ENCODE results near the gene ZBTB9. TPM values are rescaled to one million over a fixed set of nuclear protein-coding genes. Genes with fewer than 3 reads are reported as not detected.

ZBTB9 gene
- polyA plus RNA-seq, 3 donors: 0.42 to 2.0 (median 1.1) TPM

- intact Hi-C loops (cut with micrococcal nuclease): no loop called here
- Histone ChIP-seq H3K9me3 (replicated peaks in 1 of 2; ENCODE audit: control insufficient read depth in 1 of 2, insufficient read depth in 1 of 2, low read length in 2 of 2) (no peaks in the 10 kb centered on the region), H3K36me3 (replicated peaks in 1 of 2; ENCODE audit: control insufficient read depth in 1 of 2, insufficient read depth in 2 of 2, low read length in 2 of 2) (peaks cover 0 to 3% of the 10 kb centered on the region in 2 donors), H3K27me3 (ENCODE audit: control insufficient read depth in 2 of 2, insufficient read depth in 2 of 2, low read length in 2 of 2) (no peaks in the 10 kb centered on the region), H3K4me3 (replicated peaks in 1 of 3; ENCODE audit: low read depth in 2 of 3, low read length in 3 of 3) (peak overlapping the region in 1 of 3 experiments; percentile 32), H3K4me2 (replicated peaks; ENCODE audit: extremely low read depth, low read length, poor library complexity, severe bottlenecking) (peak overlapping the region; percentile 39), H3K4me1 (ENCODE audit: control insufficient read depth in 1 of 2, insufficient read depth in 2 of 2, low read length in 2 of 2) (peaks cover 74 to 81% of the 10 kb centered on the region in 2 donors), H3K27ac (ENCODE audit: low read depth in 1 of 2, low read length in 2 of 2) (peak overlapping the region; percentile 89 to 90), H2AFZ (ENCODE audit: insufficient read depth, low read depth, low read length, poor library complexity, severe bottlenecking) (no peak overlapping the region), H4K20me1 (ENCODE audit: insufficient read depth, low read length) (no peaks in the 10 kb centered on the region), H3K79me2 (ENCODE audit: insufficient read depth, low read length) (peaks cover 23% of the 10 kb centered on the region), H3K9ac (ENCODE audit: insufficient read depth, low read length, poor library complexity, severe bottlenecking) (peak overlapping the region; percentile 6)
- DNase-seq: no peak
- Mint-ChIP-seq H3K9me3 (peaks cover 0 to 2% (median 0%) of the 10 kb centered on the region in 7 donors), H3K27ac (peak overlapping the region; percentile 90 to 97 (median 95)), H3K4me3 (peak overlapping the region in 1 of 2 donors; percentile 34), H3K36me3 (peaks cover 37 to 38% of the 10 kb centered on the region in 2 donors), H3K4me1 (peaks cover 74% of the 10 kb centered on the region), H3K27me3 (ENCODE audit: low read depth in 3 of 3) (peaks cover 0 to 4% (median 2%) of the 10 kb centered on the region in 3 donors)
- 98% methylated on average over 10 of the region's 10 CpGs for WGBS (ENCODE audit: insufficient coverage)
- no peak for TF ChIP-seq CTCF (IDR thresholded peaks at IDR 0.05)
Measured at GRCh38 chr6:33446356-33446755, 8.0 kb upstream of the ZBTB9 start.

GRCh38 chr6:33450434-33450833 lies 3.9 kb upstream of the ZBTB9 start:
- Mint-ChIP-seq H3K4me3 (peak overlapping the region; percentile 45 to 83), H3K9me3 (peaks cover 0 to 2% (median 0%) of the 10 kb centered on the region in 7 donors), H3K4me1 (peaks cover 88% of the 10 kb centered on the region), H3K36me3 (peaks cover 30% of the 10 kb centered on the region in 2 donors), H3K27ac (peak overlapping the region; percentile 76 to 92 (median 88)), H3K27me3 (ENCODE audit: low read depth in 3 of 3) (peaks cover 0 to 2% (median 1%) of the 10 kb centered on the region in 3 donors)
- Histone ChIP-seq H3K27ac (ENCODE audit: low read depth in 1 of 2, low read length in 2 of 2) (peak overlapping the region; percentile 17 to 70), H3K4me1 (ENCODE audit: control insufficient read depth in 1 of 2, insufficient read depth in 2 of 2, low read length in 2 of 2) (peaks cover 81 to 94% of the 10 kb centered on the region in 2 donors), H3K27me3 (ENCODE audit: control insufficient read depth in 2 of 2, insufficient read depth in 2 of 2, low read length in 2 of 2) (no peaks in the 10 kb centered on the region), H3K36me3 (replicated peaks in 1 of 2; ENCODE audit: control insufficient read depth in 1 of 2, insufficient read depth in 2 of 2, low read length in 2 of 2) (no peaks in the 10 kb centered on the region), H4K20me1 (ENCODE audit: insufficient read depth, low read length) (no peaks in the 10 kb centered on the region), H3K9ac (ENCODE audit: insufficient read depth, low read length, poor library complexity, severe bottlenecking) (peak overlapping the region; percentile 0), H3K9me3 (replicated peaks in 1 of 2; ENCODE audit: control insufficient read depth in 1 of 2, insufficient read depth in 1 of 2, low read length in 2 of 2) (no peaks in the 10 kb centered on the region), H3K4me2 (replicated peaks; ENCODE audit: extremely low read depth, low read length, poor library complexity, severe bottlenecking) (peak overlapping the region; percentile 66), H3K79me2 (ENCODE audit: insufficient read depth, low read length) (peaks cover 55% of the 10 kb centered on the region), H2AFZ (ENCODE audit: insufficient read depth, low read depth, low read length, poor library complexity, severe bottlenecking) (no peak overlapping the region), H3K4me3 (replicated peaks in 1 of 3; ENCODE audit: low read depth in 2 of 3, low read length in 3 of 3) (peak overlapping the region in 1 of 3 experiments; percentile 40)
- peak in 2 of 3 donors; percentile 75 to 76 for DNase-seq
- 0% methylated on average over 1 of the region's 3 CpGs for WGBS (ENCODE audit: insufficient coverage)
- intact Hi-C loops (cut with micrococcal nuclease): loop anchor here in 1 of 2 donors (5.0 kb wide), 1 partner anchor 33 kb away; the partner anchor contains the start of gene CUTA
- TF ChIP-seq CTCF (IDR thresholded peaks at IDR 0.05): no peak
